Kidney epithelial cell (primary cell): ENCODE results near the gene P3H2. TPM values are rescaled to one million over a fixed set of nuclear protein-coding genes. Genes with fewer than 3 reads are reported as not detected.
A peak's percentile ranks its signal among the peaks of the same experiment; 100 is the strongest.

ENCODE experiments used
- DNase-seq: peaks from one replicate; pipeline ENCODE4 v3.0.0-alpha.2; 2010; ENCODE audit warnings: low read depth
- H3K27me3 ChIP-seq: 2 replicates; pipeline ENCODE4 v1.6.0; 2011; ENCODE audit warnings: low read length; ENCODE audit not compliant: control insufficient read depth, insufficient read depth
- H3K36me3 ChIP-seq: 2 replicates; pipeline ENCODE4 v1.5.1; 2011; ENCODE audit warnings: low read length; ENCODE audit not compliant: control insufficient read depth, insufficient read depth
- H3K4me3 ChIP-seq: 2 replicates; pipeline ENCODE4 v1.5.1; 2011; ENCODE audit warnings: low read depth, mild to moderate bottlenecking, control low read depth, low read length
- CTCF ChIP-seq: IDR thresholded peaks from 2 replicates; pipeline ENCODE4 v1.5.1; 2011; ENCODE audit warnings: mild to moderate bottlenecking, moderate library complexity, low read length, control low read depth, inconsistent platforms; ENCODE audit not compliant: insufficient read depth, poor library complexity, severe bottlenecking
- total RNA-seq: library from RNA; depleted of rRNA; stranded (reverse); fragments of >200 nt; gene quantifications from 2 replicates; pipeline ENCODE4 v1.2.3, GENCODE V29; 2015

P3H2 gene
- total RNA-seq, 1 donor from 2014 or later, result 27.8 TPM

GRCh38 chr3:189936201-189936945 lies 184.3 kb downstream of the P3H2 start:
- DNase-seq, result no peak
- no peak overlapping the region for H3K4me3 ChIP-seq
- no peaks in the 10 kb centered on the region for H3K27me3 ChIP-seq
- no peaks in the 10 kb centered on the region for H3K36me3 ChIP-seq
- no peak for TF ChIP-seq CTCF

GRCh38 chr3:189927975-189928895 lies 192.5 kb downstream of the P3H2 start:
- DNase-seq, result no peak
- no peaks in the 10 kb centered on the region for H3K27me3 ChIP-seq
- TF ChIP-seq CTCF, result no peak
- H3K4me3 ChIP-seq, result no peak overlapping the region
- no peaks in the 10 kb centered on the region for H3K36me3 ChIP-seq

- DNase-seq, result no peak
- Histone ChIP-seq H3K4me3 (no peak overlapping the region), H3K36me3 (no peaks in the 10 kb centered on the region), H3K27me3 (no peaks in the 10 kb centered on the region)
- TF ChIP-seq CTCF, result no peak
Measured at GRCh38 chr3:189921770-189922169, 198.9 kb downstream of the P3H2 start.

- TF ChIP-seq CTCF, result no peak
- H3K4me3 ChIP-seq, result no peak overlapping the region
- DNase-seq, result peak; percentile 92
- no peaks in the 10 kb centered on the region for H3K36me3 ChIP-seq
- no peaks in the 10 kb centered on the region for H3K27me3 ChIP-seq
Measured at GRCh38 chr3:189914799-189915198, 205.9 kb downstream of the P3H2 start.

- no peaks in the 10 kb centered on the region for H3K36me3 ChIP-seq
- no peak overlapping the region for H3K4me3 ChIP-seq
- no peak for TF ChIP-seq CTCF
- DNase-seq, result no peak
- H3K27me3 ChIP-seq, result no peaks in the 10 kb centered on the region
Measured at GRCh38 chr3:189911001-189911400, 209.7 kb downstream of the P3H2 start.
